Spleen (tissue), 7 donors: ENCODE data around the gene SETBP1.

ENCODE experiments used
- POLR2A ChIP-seq, 3 donors: fragments of 450-650 bp; IDR thresholded peaks; one replicate each; pipeline ENCODE4 v1.5.1; 2017; ENCODE audit warnings: antibody characterized with exemption in 3 of 3, mild to moderate bottlenecking in 1 of 3
- TF ChIP-seq, protein P1 (sequence below), 11 experiments: fragments of 200-600 bp in 7 of 11; fragments of 450-650 bp in 4 of 11; sonication (generic) in 4 of 11; IDR thresholded peaks in 8 of 11; conservative IDR thresholded peaks in 3 of 11; 1 replicate in 7 of 11; 2 replicates in 4 of 11; pipeline versions ENCODE4 v1.4.0 to v1.8.0; 2016 to 2021; ENCODE audit warnings: antibody characterized with exemption in 11 of 11, inconsistent platforms in 4 of 11, mild to moderate bottlenecking in 1 of 11
- donor health status: DM: no; HTN: no; CAD: no; lungs with moderate emphysema.
- donor health status: DM: no; HTN: no; CAD: no.
- donor health status: DM: no; HTN: no; CAD: no.

DNA sequence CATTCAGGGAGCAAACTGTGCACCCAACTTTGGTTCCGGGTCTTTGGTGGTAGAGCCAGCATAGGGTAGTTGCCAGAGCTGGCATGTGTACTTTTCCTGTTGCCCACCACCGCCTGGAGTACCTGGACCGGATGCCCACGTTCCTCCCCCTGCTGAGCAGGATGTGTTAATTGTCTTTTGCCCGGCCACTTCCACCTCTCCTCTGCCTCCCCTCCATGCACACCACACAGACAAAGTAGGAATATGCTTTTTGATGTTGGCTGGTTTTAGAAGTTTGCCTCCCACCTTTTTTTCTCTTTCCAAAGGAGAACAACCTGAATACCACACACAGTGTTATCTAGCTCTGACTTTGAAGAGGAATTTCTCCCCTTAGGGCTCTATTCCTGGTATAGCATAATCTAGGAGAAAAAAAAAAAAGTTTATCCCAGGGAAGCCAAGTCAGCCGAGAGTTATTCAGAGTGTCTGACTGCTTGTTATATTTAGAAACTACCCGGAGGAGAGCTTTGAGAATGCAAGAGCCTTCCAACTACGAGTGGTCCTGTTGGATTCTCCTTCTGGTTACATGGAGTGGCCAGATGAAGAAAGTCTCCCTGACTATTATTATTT lies 111.9 kb downstream of the SETBP1 start:
- TF ChIP-seq, protein P1, sequence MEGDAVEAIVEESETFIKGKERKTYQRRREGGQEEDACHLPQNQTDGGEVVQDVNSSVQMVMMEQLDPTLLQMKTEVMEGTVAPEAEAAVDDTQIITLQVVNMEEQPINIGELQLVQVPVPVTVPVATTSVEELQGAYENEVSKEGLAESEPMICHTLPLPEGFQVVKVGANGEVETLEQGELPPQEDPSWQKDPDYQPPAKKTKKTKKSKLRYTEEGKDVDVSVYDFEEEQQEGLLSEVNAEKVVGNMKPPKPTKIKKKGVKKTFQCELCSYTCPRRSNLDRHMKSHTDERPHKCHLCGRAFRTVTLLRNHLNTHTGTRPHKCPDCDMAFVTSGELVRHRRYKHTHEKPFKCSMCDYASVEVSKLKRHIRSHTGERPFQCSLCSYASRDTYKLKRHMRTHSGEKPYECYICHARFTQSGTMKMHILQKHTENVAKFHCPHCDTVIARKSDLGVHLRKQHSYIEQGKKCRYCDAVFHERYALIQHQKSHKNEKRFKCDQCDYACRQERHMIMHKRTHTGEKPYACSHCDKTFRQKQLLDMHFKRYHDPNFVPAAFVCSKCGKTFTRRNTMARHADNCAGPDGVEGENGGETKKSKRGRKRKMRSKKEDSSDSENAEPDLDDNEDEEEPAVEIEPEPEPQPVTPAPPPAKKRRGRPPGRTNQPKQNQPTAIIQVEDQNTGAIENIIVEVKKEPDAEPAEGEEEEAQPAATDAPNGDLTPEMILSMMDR (IDR thresholded peaks at IDR 0.05 in 8 of 11, conservative IDR thresholded peaks at IDR 0.05 in 3 of 11) = no peak
- TF ChIP-seq POLR2A (IDR thresholded peaks at IDR 0.05) = no peak
